GM12878 (cell line): ENCODE measurements around the gene OR4N5. TPM values are rescaled to one million over a fixed set of nuclear protein-coding genes. Genes with fewer than 3 reads are reported as not detected.

Source experiments
- ATAC-seq: fragments of 200-7000 bp; cut with Tn5 transposase; 3 replicates; pipeline ENCODE4 v1.9.1; 2020; ENCODE audit warnings: mild to moderate bottlenecking, moderate library complexity
- BruUV-seq: library from RNA; stranded (reverse); fragments of 400-500 nt; replicated peaks from 2 replicates; lab custom pipeline; 2021; lab: Mats Ljungman, UMichigan
- CTCF ChIA-PET: fragments of 300-600 bp; sonication (Branson Sonifier 250); formaldehyde crosslinking; extraction: SDS; loops from one replicate; lab custom pipeline; 2021; ENCODE audit warnings: inconsistent platforms; lab: Yijun Ruan, JAX
- POLR2A ChIA-PET: fragments of 350-600 bp; formaldehyde crosslinking; extraction: SDS; loops from one replicate; lab custom pipeline; 2021; ENCODE audit warnings: inconsistent platforms; lab: Charles Lee
- RAD21 ChIA-PET: fragments of 300-600 bp; sonication (Branson Sonifier 250); formaldehyde crosslinking; loops from one replicate; lab custom pipeline; 2023; ENCODE audit warnings: antibody characterized with exemption; ENCODE audit not compliant: unreplicated experiment; lab: Charles Lee
- SMC1A ChIA-PET: fragments of 300-600 bp; sonication (Branson Sonifier 250); formaldehyde crosslinking; loops from one replicate; lab custom pipeline; 2023; ENCODE audit not compliant: unreplicated experiment, uncharacterized antibody; lab: Charles Lee
- DNase-seq: peaks from one replicate; pipeline ENCODE4 v3.0.0-alpha.2; 2011; ENCODE audit warnings: low read depth, low spot score
- FAIRE-seq: peaks from 3 replicates; lab custom pipeline; 2011; peaks lifted over from hg19 to GRCh38; lab: Jason Lieb, UNC
- H2AFZ ChIP-seq: 2 replicates; pipeline ENCODE4 v1.6.0; 2011; ENCODE audit warnings: low read depth, low read length, control low read depth; ENCODE audit not compliant: control insufficient read depth
- H3K27ac ChIP-seq: 2 replicates; pipeline ENCODE4 v1.5.1; 2011; ENCODE audit warnings: control low read depth; ENCODE audit not compliant: control insufficient read depth, insufficient read depth
- H3K27me3 ChIP-seq, 2 experiments: replicated peaks in 1 of 2; 2 replicates each; pipeline versions ENCODE4 v1.6.0 to v1.6.1; 2011; ENCODE audit warnings: low read length in 1 of 2; ENCODE audit not compliant: control insufficient read depth in 2 of 2, insufficient read depth in 2 of 2
- H3K36me3 ChIP-seq, 2 experiments: 2 replicates each; pipeline ENCODE4 v1.5.1; 2011; ENCODE audit warnings: low read length in 1 of 2; ENCODE audit not compliant: control insufficient read depth in 2 of 2, insufficient read depth in 2 of 2
- H3K4me1 ChIP-seq: 2 replicates; pipeline ENCODE4 v1.6.1; 2011; ENCODE audit warnings: mild to moderate bottlenecking, low read length, moderate library complexity, mixed read lengths; ENCODE audit not compliant: control insufficient read depth, insufficient read depth
- H3K4me2 ChIP-seq: 2 replicates; pipeline ENCODE4 v1.6.0; 2011; ENCODE audit warnings: control low read depth; ENCODE audit not compliant: control insufficient read depth, insufficient read depth
- H3K4me3 ChIP-seq: fragments of 200-600 bp; sonication (generic); 2 replicates; pipeline ENCODE4 v1.5.1; 2016
- H3K79me2 ChIP-seq: 2 replicates; pipeline ENCODE4 v1.6.0; 2011; ENCODE audit warnings: low read length; ENCODE audit not compliant: control insufficient read depth, insufficient read depth
- H3K9ac ChIP-seq: 2 replicates; pipeline ENCODE4 v1.8.0; 2011; ENCODE audit warnings: low read length, control low read depth, mixed read lengths; ENCODE audit not compliant: control insufficient read depth, insufficient read depth
- H3K9me3 ChIP-seq: replicated peaks from 3 replicates; pipeline ENCODE4 v1.5.1; 2011; ENCODE audit warnings: mild to moderate bottlenecking, low read length; ENCODE audit not compliant: control insufficient read depth, insufficient read depth
- H4K20me1 ChIP-seq: 2 replicates; pipeline ENCODE4 v1.6.0; 2011; ENCODE audit not compliant: control insufficient read depth, insufficient read depth
- EZH2 ChIP-seq: IDR thresholded peaks from 2 replicates; pipeline ENCODE4 v1.6.1; 2012; ENCODE audit warnings: low read depth, mild to moderate bottlenecking, control low read depth, inconsistent platforms, low read length, borderline replicate concordance; ENCODE audit not compliant: control insufficient read depth
- REST ChIP-seq: IDR thresholded peaks from 2 replicates; pipeline ENCODE4 v1.6.1; 2012; ENCODE audit warnings: mild to moderate bottlenecking, low read depth, low read length
- WGBS: methylation state at CpG from one replicate; pipeline ENCODE4 v1.1.6; 2016; ENCODE audit warnings: low lambda C conversion rate; ENCODE audit not compliant: insufficient replicate concordance, insufficient coverage; ENCODE audit errors: missing lambda C conversion rate; 5-methylcytosine and 5-hydroxymethylcytosine counted together
- in situ Hi-C: fragments of 300-500 bp; cut with MboI; formaldehyde crosslinking; loops from 9 replicates; pipeline ENCODE4 v1.14.3; 2018; ENCODE audit warnings: mixed read lengths
- intact Hi-C: fragments of 100-400 bp; cut with micrococcal nuclease; formaldehyde crosslinking; loops from one replicate; pipeline ENCODE4 v1.14.2; 2022; ENCODE audit not compliant: unreplicated experiment
- polyA plus RNA-seq, 11 experiments: library from polyadenylated mRNA; depleted of rRNA in 4 of 11; unstranded in 6 of 11; stranded (reverse) in 5 of 11; fragments of >200 nt; fragmentation: Nextera tagmentation in 4 of 11; fragmentation: Illumina TruSeq in 1 of 11; extraction: Ambion mirVana in 4 of 11; extraction: Trizol in 1 of 11; gene quantifications; 1 replicate in 1 of 11; 2 replicates in 10 of 11; pipeline versions ENCODE4 v1.2.1 to v1.2.3, GENCODE V29; 2011 to 2016; ENCODE audit warnings: inconsistent platforms in 2 of 11, missing spikeins in 2 of 11, low read depth in 1 of 11
- total RNA-seq, 4 experiments: library from RNA; depleted of rRNA in 3 of 4; stranded (reverse); fragments of >200 nt in 3 of 4; fragmentation: Illumina TruSeq in 1 of 4; extraction: Trizol in 1 of 4; gene quantifications; 2 replicates each; pipeline versions ENCODE4 v1.2.1 to v1.2.3, GENCODE V29; 2013 to 2021

The OR4N5 gene
- total and polyA plus RNA-seq, 10 of the 15 experiments (the other 5 are each of a cell fraction or from before 2014, with no cell fraction given) = not detected

- WGBS = 12% methylated on average over 3 of the region's 3 CpGs
- intact Hi-C loops = no loop called here
- no peak for DNase-seq
Measured at GRCh38 chr14:20191396-20191795, 52.8 kb downstream of the OR4N5 start.

More at GRCh38 chr14:20191396-20191795, 52.8 kb downstream of the OR4N5 start:
- no peaks in the 10 kb centered on the region for H3K4me1 ChIP-seq
- peak; percentile 31; the same call in 1 of the 2 replicates for TF ChIP-seq REST
- no peak for TF ChIP-seq EZH2
- TF ChIP-seq, all 136 proteins: peak for 1
- Histone ChIP-seq H3K36me3 (no peaks in the 10 kb centered on the region), H3K27me3 (no peaks in the 10 kb centered on the region), H4K20me1 (no peaks in the 10 kb centered on the region), H3K27ac (no peak overlapping the region), H3K4me2 (no peak overlapping the region), H2AFZ (no peak overlapping the region), H3K9me3 (no peaks in the 10 kb centered on the region), H3K4me3 (no peak overlapping the region), H3K9ac (no peak overlapping the region), H3K79me2 (no peaks in the 10 kb centered on the region)
- no peak for ATAC-seq
- ChIA-PET POLR2A (no interaction called here), RAD21 (no interaction called here), SMC1A (no interaction called here), CTCF (interaction anchor here (1.1 kb wide), 1 partner anchor 9 kb away, joined by 3 read pairs; no protein-coding TSS in a partner anchor)
- no peak for FAIRE-seq
- BruUV-seq = no TSS peak
- in situ Hi-C loops = no loop called here
